HuH-7.5 (cell line): ENCODE measurements around the gene TSPEAR.
"Not testable (repeated sequence)": the region's sequence is repeated elsewhere in the genome, so short reads cannot be mapped to it uniquely, and the experiment has no call there.

ENCODE experiments used
- DNase-seq: peaks from one replicate; pipeline ENCODE4 v3.0.0; 2011; ENCODE audit warnings: low spot score

Gene TSPEAR

GRCh38 chr21:44482581-44483287, 228.6 kb downstream of the TSPEAR start:
- DNase-seq, result peak; percentile 64

GRCh38 chr21:44480200-44481053, 230.9 kb downstream of the TSPEAR start:
- no peak for DNase-seq

GRCh38 chr21:44479556-44480199, 231.7 kb downstream of the TSPEAR start:
- DNase-seq, result not testable (repeated sequence)

GRCh38 chr21:44478801-44479167, 232.6 kb downstream of the TSPEAR start:
- DNase-seq, result no peak

GRCh38 chr21:44478124-44478800, 233.1 kb downstream of the TSPEAR start:
- DNase-seq, result no peak

- DNase-seq, result no peak
These were observed 233.7 kb downstream of the TSPEAR start for GRCh38 chr21:44477712-44478111.

GRCh38 chr21:44477131-44477530, 234.2 kb downstream of the TSPEAR start:
- no peak for DNase-seq

- no peak for DNase-seq
These were observed 236.0 kb downstream of the TSPEAR start for GRCh38 chr21:44475266-44475845.

GRCh38 chr21:44473915-44474555, 237.3 kb downstream of the TSPEAR start:
- DNase-seq, result no peak

GRCh38 chr21:44471996-44472395, 239.4 kb downstream of the TSPEAR start:
- no peak for DNase-seq

GRCh38 chr21:44471341-44471740, 240.0 kb downstream of the TSPEAR start:
- DNase-seq, result no peak

- DNase-seq, result no peak
These were observed 243.5 kb downstream of the TSPEAR start for GRCh38 chr21:44467859-44468195.

- no peak for DNase-seq
These were observed 244.1 kb downstream of the TSPEAR start for GRCh38 chr21:44466996-44467858.

GRCh38 chr21:44466351-44466954, 244.9 kb downstream of the TSPEAR start:
- DNase-seq, result no peak

GRCh38 chr21:44464351-44464750, 247.0 kb downstream of the TSPEAR start:
- DNase-seq, result no peak

GRCh38 chr21:44463724-44464123, 247.6 kb downstream of the TSPEAR start:
- no peak for DNase-seq

- DNase-seq, result no peak
These were observed 248.6 kb downstream of the TSPEAR start for GRCh38 chr21:44462834-44463200.

- DNase-seq, result no peak
These were observed 249.1 kb downstream of the TSPEAR start for GRCh38 chr21:44462086-44462833.

GRCh38 chr21:44461464-44462001, 249.8 kb downstream of the TSPEAR start:
- DNase-seq, result no peak
